Osteoblast (primary cell): ENCODE data around the gene ADAT2. TPM values are rescaled to one million over a fixed set of nuclear protein-coding genes. Genes with fewer than 3 reads are reported as not detected.

Experiments
- DNase-seq: peaks from one replicate; pipeline ENCODE4 v3.0.0; 2011; ENCODE audit warnings: low spot score, mixed read lengths; ENCODE audit not compliant: insufficient read length; ENCODE audit errors: missing footprints
- H2AFZ ChIP-seq: 2 replicates; pipeline ENCODE4 v1.6.0; 2011; ENCODE audit warnings: mild to moderate bottlenecking, low read length
- H3K27ac ChIP-seq: 2 replicates; pipeline ENCODE4 v1.5.1; 2011; ENCODE audit warnings: mild to moderate bottlenecking, low read depth, low read length, moderate library complexity
- H3K27me3 ChIP-seq: 2 replicates; pipeline ENCODE4 v1.6.0; 2012; ENCODE audit warnings: mild to moderate bottlenecking, control low read depth, inconsistent platforms, low read length, moderate library complexity; ENCODE audit not compliant: insufficient read depth
- H3K36me3 ChIP-seq: 2 replicates; pipeline ENCODE4 v1.5.1; 2011; ENCODE audit warnings: mild to moderate bottlenecking, low read length, control low read depth, moderate library complexity; ENCODE audit not compliant: insufficient read depth
- H3K4me1 ChIP-seq: 2 replicates; pipeline ENCODE4 v1.5.1; 2011; ENCODE audit warnings: mild to moderate bottlenecking, low read length, control low read depth, moderate library complexity; ENCODE audit not compliant: insufficient read depth
- H3K4me2 ChIP-seq: 2 replicates; pipeline ENCODE4 v1.6.0; 2011; ENCODE audit warnings: mild to moderate bottlenecking, low read length; ENCODE audit not compliant: insufficient read depth
- H3K4me3 ChIP-seq: fragments of 200-600 bp; sonication (generic); 3 replicates; pipeline ENCODE4 v1.5.1; 2012; ENCODE audit warnings: mild to moderate bottlenecking, low read length, inconsistent platforms; ENCODE audit not compliant: insufficient read depth
- H3K79me2 ChIP-seq: 2 replicates; pipeline ENCODE4 v1.6.0; 2012; ENCODE audit warnings: mild to moderate bottlenecking, low read length, control low read depth, inconsistent platforms; ENCODE audit not compliant: insufficient read depth
- H3K9me3 ChIP-seq: 2 replicates; pipeline ENCODE4 v1.5.1; 2011; ENCODE audit warnings: low read depth, low read length, control low read depth
- H4K20me1 ChIP-seq: 2 replicates; pipeline ENCODE4 v1.6.0; 2012; ENCODE audit warnings: mild to moderate bottlenecking, low read length, control low read depth; ENCODE audit not compliant: insufficient read depth
- CTCF ChIP-seq: IDR thresholded peaks from 2 replicates; pipeline ENCODE4 v1.5.1; 2011; ENCODE audit warnings: mild to moderate bottlenecking, low read depth, low read length, moderate library complexity; ENCODE audit errors: extremely low read depth
- total RNA-seq: library from RNA; depleted of rRNA; stranded (reverse); fragments of >200 nt; gene quantifications from 2 replicates; pipeline ENCODE4 v1.2.3, GENCODE V29; 2012

ADAT2 gene
- total RNA-seq, 1 donor: 2.2 TPM

- no peak for TF ChIP-seq CTCF
- no peak overlapping the region for H2AFZ ChIP-seq
- H4K20me1 ChIP-seq: no peaks in the 10 kb centered on the region
- H3K27ac ChIP-seq: peak overlapping the region; percentile 71
- no peak overlapping the region for H3K4me3 ChIP-seq
- H3K27me3 ChIP-seq: no peaks in the 10 kb centered on the region
- peak overlapping the region; percentile 30 for H3K4me2 ChIP-seq
- H3K36me3 ChIP-seq: no peaks in the 10 kb centered on the region
- H3K4me1 ChIP-seq: peaks cover 16% of the 10 kb centered on the region
- no peaks in the 10 kb centered on the region for H3K9me3 ChIP-seq
- no peak for DNase-seq
- no peaks in the 10 kb centered on the region for H3K79me2 ChIP-seq
Measured at GRCh38 chr6:143397227-143398222, 53.0 kb downstream of the ADAT2 start.

- no peak overlapping the region for H2AFZ ChIP-seq
- DNase-seq: no peak
- TF ChIP-seq CTCF: no peak
Measured at GRCh38 chr6:143396497-143397226, 53.8 kb downstream of the ADAT2 start.

GRCh38 chr6:143395699-143396098 lies 54.8 kb downstream of the ADAT2 start:
- Histone ChIP-seq H3K27me3 (no peaks in the 10 kb centered on the region), H3K4me2 (no peak overlapping the region)
- no peak for TF ChIP-seq CTCF

More at GRCh38 chr6:143396497-143397226, 53.8 kb downstream of the ADAT2 start:
- H3K9me3 ChIP-seq: no peaks in the 10 kb centered on the region
- H4K20me1 ChIP-seq: no peaks in the 10 kb centered on the region
- H3K36me3 ChIP-seq: no peaks in the 10 kb centered on the region
- H3K4me3 ChIP-seq: no peak overlapping the region
- peaks cover 13% of the 10 kb centered on the region for H3K4me1 ChIP-seq
- peak overlapping the region; percentile 71 for H3K27ac ChIP-seq
- H3K4me2 ChIP-seq: peak overlapping the region; percentile 22
- H3K27me3 ChIP-seq: no peaks in the 10 kb centered on the region
- H3K79me2 ChIP-seq: no peaks in the 10 kb centered on the region

GRCh38 chr6:143394389-143394788 lies 56.1 kb downstream of the ADAT2 start:
- H3K4me2 ChIP-seq: no peak overlapping the region
- no peak for TF ChIP-seq CTCF
- no peaks in the 10 kb centered on the region for H3K27me3 ChIP-seq
- no peaks in the 10 kb centered on the region for H4K20me1 ChIP-seq
- H3K27ac ChIP-seq: no peak overlapping the region
- no peaks in the 10 kb centered on the region for H3K9me3 ChIP-seq
- H3K4me1 ChIP-seq: peaks cover 10% of the 10 kb centered on the region
- H3K36me3 ChIP-seq: no peaks in the 10 kb centered on the region
- no peak for DNase-seq
- H3K79me2 ChIP-seq: no peaks in the 10 kb centered on the region
- H2AFZ ChIP-seq: no peak overlapping the region
- no peak overlapping the region for H3K4me3 ChIP-seq

More at GRCh38 chr6:143395699-143396098, 54.8 kb downstream of the ADAT2 start:
- Histone ChIP-seq H3K36me3 (no peaks in the 10 kb centered on the region), H3K9me3 (no peaks in the 10 kb centered on the region), H3K79me2 (no peaks in the 10 kb centered on the region), H3K4me1 (peaks cover 10% of the 10 kb centered on the region), H3K27ac (no peak overlapping the region), H4K20me1 (no peaks in the 10 kb centered on the region), H2AFZ (no peak overlapping the region), H3K4me3 (no peak overlapping the region)
- DNase-seq: no peak
